AG10803 (cell line): Measurements from ENCODE around the gene SULT6B1.

Experiments used
- DNase-seq: peaks from one replicate; pipeline ENCODE4 v3.0.0; 2010; ENCODE audit warnings: low read depth
- H3K4me3 ChIP-seq: 2 replicates; pipeline ENCODE4 v1.5.1; 2011; ENCODE audit warnings: mild to moderate bottlenecking, low read length, control low read depth
- TF ChIP-seq, protein P1 (sequence below): conservative IDR thresholded peaks from 2 replicates; pipeline ENCODE4 v1.5.1; 2011; ENCODE audit warnings: mild to moderate bottlenecking, low read length, control low read depth, inconsistent platforms

The SULT6B1 gene

DNA sequence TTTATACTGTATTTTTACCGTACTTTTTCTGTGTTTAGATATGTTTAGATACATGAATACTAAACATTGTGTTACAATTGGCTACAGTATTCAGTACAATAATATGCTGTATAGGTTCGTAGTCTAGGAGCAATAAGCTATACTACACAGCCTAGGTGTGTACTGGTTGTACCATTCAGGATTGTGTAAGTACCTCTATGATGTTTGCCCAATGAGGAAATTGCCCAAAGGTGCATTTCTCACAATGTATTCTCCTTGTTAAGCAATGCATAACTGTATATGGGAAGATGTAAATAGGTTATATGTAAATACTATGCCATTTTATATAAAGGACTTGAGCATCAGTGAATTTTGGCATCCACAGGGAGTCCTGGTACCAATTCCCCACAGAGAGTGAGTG is 42.4 kb downstream of the SULT6B1 start:
- H3K4me3 ChIP-seq = no peak overlapping the region
- TF ChIP-seq, protein P1, sequence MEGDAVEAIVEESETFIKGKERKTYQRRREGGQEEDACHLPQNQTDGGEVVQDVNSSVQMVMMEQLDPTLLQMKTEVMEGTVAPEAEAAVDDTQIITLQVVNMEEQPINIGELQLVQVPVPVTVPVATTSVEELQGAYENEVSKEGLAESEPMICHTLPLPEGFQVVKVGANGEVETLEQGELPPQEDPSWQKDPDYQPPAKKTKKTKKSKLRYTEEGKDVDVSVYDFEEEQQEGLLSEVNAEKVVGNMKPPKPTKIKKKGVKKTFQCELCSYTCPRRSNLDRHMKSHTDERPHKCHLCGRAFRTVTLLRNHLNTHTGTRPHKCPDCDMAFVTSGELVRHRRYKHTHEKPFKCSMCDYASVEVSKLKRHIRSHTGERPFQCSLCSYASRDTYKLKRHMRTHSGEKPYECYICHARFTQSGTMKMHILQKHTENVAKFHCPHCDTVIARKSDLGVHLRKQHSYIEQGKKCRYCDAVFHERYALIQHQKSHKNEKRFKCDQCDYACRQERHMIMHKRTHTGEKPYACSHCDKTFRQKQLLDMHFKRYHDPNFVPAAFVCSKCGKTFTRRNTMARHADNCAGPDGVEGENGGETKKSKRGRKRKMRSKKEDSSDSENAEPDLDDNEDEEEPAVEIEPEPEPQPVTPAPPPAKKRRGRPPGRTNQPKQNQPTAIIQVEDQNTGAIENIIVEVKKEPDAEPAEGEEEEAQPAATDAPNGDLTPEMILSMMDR = no peak
- no peak for DNase-seq

DNA sequence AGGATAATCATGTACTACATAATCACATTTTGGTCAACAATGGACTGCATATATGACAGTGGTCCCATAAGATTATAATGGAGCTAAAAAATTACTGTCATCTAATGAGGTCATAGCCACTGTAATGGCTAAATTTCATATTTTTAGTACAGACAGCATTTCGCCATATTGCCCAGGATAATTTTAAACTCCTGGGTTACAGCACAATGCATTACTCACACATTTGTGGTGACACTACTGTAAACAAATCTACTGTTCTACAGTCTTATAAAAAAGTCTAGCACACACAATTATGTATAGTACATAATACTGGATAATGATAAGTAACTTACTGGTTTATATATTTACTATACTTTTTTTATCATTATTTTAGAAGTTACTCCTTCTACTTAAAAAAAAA is 44.5 kb downstream of the SULT6B1 start:
- H3K4me3 ChIP-seq = no peak overlapping the region
- TF ChIP-seq, protein P1 = no peak
- peak; percentile 54 for DNase-seq

DNA sequence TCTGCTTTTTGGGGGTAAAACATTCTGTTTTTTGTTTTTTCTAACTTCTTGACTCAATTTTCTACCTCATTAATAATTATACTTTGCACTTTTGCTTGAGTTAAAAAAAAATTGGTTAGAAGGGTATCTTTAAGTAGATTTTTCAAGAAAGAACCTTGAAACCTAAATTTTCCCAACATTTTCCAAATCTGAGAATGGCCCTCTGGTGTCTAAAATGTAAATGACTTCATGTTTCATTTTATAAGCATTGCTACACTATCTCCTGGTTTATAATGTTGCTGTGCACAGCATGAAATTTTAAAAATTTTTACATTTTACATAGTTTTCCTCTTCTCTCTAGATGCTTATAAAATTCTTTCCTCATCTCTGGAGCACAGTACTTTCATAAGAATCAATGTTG is 45.9 kb downstream of the SULT6B1 start:
- no peak overlapping the region for H3K4me3 ChIP-seq
- DNase-seq = no peak
- TF ChIP-seq, protein P1 = no peak; the same call in 1 of the 2 replicates

DNA sequence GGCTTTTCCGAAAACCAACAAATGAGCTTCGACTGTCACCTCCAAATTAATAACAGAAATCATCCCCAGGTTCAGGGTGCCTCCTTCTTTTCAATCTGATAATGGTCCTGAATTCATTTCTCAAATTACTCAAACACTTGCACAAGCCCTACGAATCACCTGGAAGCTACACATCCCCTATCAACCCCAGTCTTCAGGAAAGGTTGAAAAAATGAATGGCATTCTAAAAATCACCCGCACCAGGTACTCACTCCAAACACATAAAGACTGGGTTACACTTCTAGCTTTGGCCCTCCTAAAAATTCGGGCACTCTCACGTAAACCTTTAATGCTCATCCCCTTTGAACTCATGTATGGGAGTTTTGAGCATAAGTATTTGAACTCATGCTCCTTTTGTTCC is 55.6 kb downstream of the SULT6B1 start:
- H3K4me3 ChIP-seq = no peak overlapping the region
- TF ChIP-seq, protein P1 = no peak
- no peak for DNase-seq

DNA sequence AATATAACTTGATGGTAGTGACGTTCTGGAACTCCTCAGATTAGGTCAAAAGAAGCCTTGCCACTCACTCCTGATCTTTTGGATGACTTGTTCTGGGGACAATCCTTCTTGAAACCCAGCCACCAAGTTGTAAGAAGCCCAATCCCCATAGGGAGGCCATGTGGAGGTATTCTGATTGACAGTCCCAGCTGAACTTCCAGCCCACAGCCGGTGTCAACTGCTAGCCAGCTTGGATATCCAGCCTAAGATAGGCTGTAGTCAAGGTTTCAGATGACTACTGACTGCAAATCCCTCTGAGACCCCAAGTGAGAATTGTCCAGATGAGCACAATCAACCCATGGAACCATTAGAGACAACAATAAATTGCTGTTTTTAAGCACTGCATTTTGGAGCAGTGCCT is 63.1 kb downstream of the SULT6B1 start:
- no peak overlapping the region for H3K4me3 ChIP-seq
- TF ChIP-seq, protein P1 = no peak
- no peak for DNase-seq

DNA sequence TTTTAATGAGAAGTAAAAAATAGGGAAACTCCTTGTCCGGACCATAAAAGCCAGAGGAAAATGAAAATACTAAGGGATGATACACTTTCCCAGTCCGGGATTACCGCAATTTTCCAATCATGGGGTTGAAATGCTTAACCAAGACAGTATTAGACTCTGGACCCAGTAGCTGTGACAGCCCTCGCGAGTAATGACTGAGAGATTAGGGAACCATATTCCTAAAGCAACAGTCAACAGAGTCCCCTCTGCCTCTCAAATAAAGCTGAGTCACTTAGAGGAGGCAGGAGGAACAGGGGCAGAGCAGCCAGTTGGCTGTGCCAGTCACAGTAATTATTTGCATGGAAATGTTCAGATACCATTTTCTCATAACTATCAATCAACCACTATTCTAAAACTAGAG is 69.3 kb downstream of the SULT6B1 start:
- DNase-seq = no peak
- TF ChIP-seq, protein P1 = no peak
- H3K4me3 ChIP-seq = no peak overlapping the region
